ENCODE results near the gene AKIRIN2. TPM values are rescaled to one million over a fixed set of nuclear protein-coding genes. Genes with fewer than 3 reads are reported as not detected.

AKIRIN2 gene
- total and polyA plus RNA-seq, 2 donors (not counting 1 experiment from before 2014, with no cell fraction given): 82.2 to 108 TPM

GRCh38 chr6:87653074-87653962 lies 48.7 kb downstream of the AKIRIN2 start:
- Histone ChIP-seq H3K4me3 (ENCODE audit: control extremely low read depth in 1 of 5, extremely low read depth in 1 of 5, insufficient read depth in 1 of 5, low read depth in 2 of 5, low read length in 4 of 5) (no peak overlapping the region), H3K36me3 (replicated peaks in 1 of 2; ENCODE audit: control extremely low read depth in 1 of 2, control insufficient read depth in 1 of 2, extremely low read depth in 1 of 2, insufficient read depth in 2 of 2, low read length in 1 of 2) (peaks cover 2 to 12% of the 10 kb centered on the region in 2 experiments)
- POLR2A ChIA-PET: interaction anchor here (0.7 kb wide), 1 partner anchor 21 kb away, joined by 4 read pairs; no protein-coding TSS in a partner anchor

More at GRCh38 chr6:87653074-87653962, 48.7 kb downstream of the AKIRIN2 start:
- H2AFZ ChIP-seq (ENCODE audit: insufficient read depth, low read depth, low read length, poor library complexity, severe bottlenecking): no peak overlapping the region
- no peaks in the 10 kb centered on the region for H3K9me3 Mint-ChIP-seq (ENCODE audit: insufficient read depth)
- H3K4me2 ChIP-seq (replicated peaks; ENCODE audit: low read depth, low read length, poor library complexity, severe bottlenecking): no peak overlapping the region
- H3K27me3 ChIP-seq (replicated peaks in 1 of 4; ENCODE audit: control extremely low read depth in 1 of 4, control insufficient read depth in 3 of 4, insufficient read depth in 4 of 4, low read length in 3 of 4): no peaks in the 10 kb centered on the region
- H3K79me2 ChIP-seq (ENCODE audit: control insufficient read depth, insufficient read depth, low read length): no peaks in the 10 kb centered on the region
- DNase-seq: no peak
- no peaks in the 10 kb centered on the region for H3K27me3 Mint-ChIP-seq
- TF ChIP-seq CTCF (IDR thresholded peaks at IDR 0.05) (no peak), EZH2 (IDR thresholded peaks at IDR 0.05; ENCODE audit: borderline replicate concordance, insufficient read depth, low read depth, low read length, poor library complexity, severe bottlenecking) (no peak)
- peaks cover 7% of the 10 kb centered on the region for H3K4me1 Mint-ChIP-seq
- no peak overlapping the region for H3K9ac ChIP-seq (ENCODE audit: low read length)
- no peak overlapping the region for H3K27ac ChIP-seq (ENCODE audit: low read length in 2 of 2)
- H3K4me1 ChIP-seq (ENCODE audit: control insufficient read depth in 2 of 2, insufficient read depth in 2 of 2, low read length in 2 of 2): peaks cover 2 to 3% of the 10 kb centered on the region in 2 donors
- WGBS (ENCODE audit: insufficient coverage): 80% methylated on average over 1 of the region's 3 CpGs
- CTCF ChIA-PET: no interaction called here
- ATAC-seq (ENCODE audit: low read depth): no peak
- intact Hi-C loops (cut with micrococcal nuclease): no loop called here
- H4K20me1 ChIP-seq (ENCODE audit: control insufficient read depth, insufficient read depth, low read length, poor library complexity, severe bottlenecking): no peaks in the 10 kb centered on the region
- H3K4me3 Mint-ChIP-seq: no peak overlapping the region
- no peaks in the 10 kb centered on the region for H3K9me3 ChIP-seq (ENCODE audit: control extremely low read depth in 1 of 3, control insufficient read depth in 2 of 3, insufficient read depth in 1 of 3, low read length in 2 of 3)
- H3K27ac Mint-ChIP-seq: no peak overlapping the region
